MM.1S (cell line): ENCODE results near the gene LRRC63.

ENCODE experiments used
- CTCF ChIP-seq: fragments of 300-600 bp; sonication (generic); IDR thresholded peaks from 2 replicates; pipeline ENCODE4 v1.5.1; 2016; ENCODE audit warnings: antibody characterized with exemption, low read length, mixed read lengths
- EZH2 ChIP-seq: fragments of 300-600 bp; sonication (generic); optimal IDR thresholded peaks from 2 replicates; pipeline ENCODE3; 2017; ENCODE audit warnings: low read depth, mild to moderate bottlenecking, antibody characterized with exemption, low read length, mixed read lengths
- EZH2phosphoT487 ChIP-seq: fragments of 300-600 bp; sonication (generic); IDR thresholded peaks from 2 replicates; pipeline ENCODE4 v1.6.1; 2018; ENCODE audit warnings: antibody characterized with exemption, low read length

DNA sequence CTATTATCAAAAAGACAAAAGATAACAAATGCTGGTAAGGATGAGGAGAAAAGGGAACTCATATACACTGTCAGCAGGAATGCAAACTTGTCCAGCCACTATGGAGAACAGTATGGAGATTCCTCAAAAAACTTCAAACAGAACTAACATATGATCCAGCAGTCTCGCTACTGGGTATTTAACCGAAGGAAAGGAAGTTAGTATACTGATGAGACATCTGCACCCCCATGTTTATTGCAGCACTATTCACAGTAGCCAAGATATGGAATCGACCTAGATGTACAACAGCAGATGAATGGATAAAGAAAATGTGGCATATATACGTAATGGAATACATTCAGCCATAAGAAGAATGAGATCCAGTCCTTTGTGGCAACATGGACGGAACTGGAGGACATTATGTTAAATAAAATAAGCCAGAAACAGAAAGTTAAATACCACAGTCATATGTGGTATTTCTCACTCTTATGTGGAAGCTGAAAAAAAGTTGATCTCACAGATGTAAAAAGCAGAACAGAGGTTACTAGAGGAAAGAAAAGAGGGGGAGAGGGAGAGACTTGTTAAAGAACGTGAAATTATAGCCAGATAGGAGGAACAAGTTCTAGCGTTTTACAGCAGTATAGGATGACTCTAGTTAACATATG lies 92.1 kb downstream of the LRRC63 start:
- TF ChIP-seq CTCF (no peak), EZH2phosphoT487 (no peak), EZH2 (no peak)
